HUES6 (cell line): ENCODE measurements around the gene TMX4.
"Not testable (repeated sequence)": the region's sequence is repeated elsewhere in the genome, so short reads cannot be mapped to it uniquely, and the experiment has no call there.

Experiments
- H3K27ac ChIP-seq: 2 replicates; pipeline ENCODE4 v1.7.0; 2013; ENCODE audit warnings: low read depth, mild to moderate bottlenecking, low read length, inconsistent platforms
- H3K27me3 ChIP-seq: 2 replicates; pipeline ENCODE4 v1.6.1; 2013; ENCODE audit warnings: low read length; ENCODE audit not compliant: control insufficient read depth, insufficient read depth
- H3K36me3 ChIP-seq: 2 replicates; pipeline ENCODE4 v1.6.1; 2013; ENCODE audit warnings: low read length; ENCODE audit not compliant: control insufficient read depth, insufficient read depth
- H3K4me1 ChIP-seq: 2 replicates; pipeline ENCODE4 v1.6.1; 2013; ENCODE audit warnings: low read length; ENCODE audit not compliant: control insufficient read depth, insufficient read depth
- H3K4me3 ChIP-seq: 2 replicates; pipeline ENCODE4 v1.5.1; 2013; ENCODE audit warnings: low read depth, low read length
- H3K9ac ChIP-seq: one replicate; pipeline ENCODE4 v1.6.1; 2013; ENCODE audit warnings: mild to moderate bottlenecking, low read length
- H3K9me3 ChIP-seq: 2 replicates; pipeline ENCODE4 v1.6.1; 2013; ENCODE audit warnings: low read depth, low read length; ENCODE audit not compliant: control insufficient read depth, insufficient read depth

Gene TMX4

GRCh38 chr20:8049310-8049709, 29.7 kb upstream of the TMX4 start:
- no peaks in the 10 kb centered on the region for H3K27me3 ChIP-seq

GRCh38 chr20:8045946-8046345, 26.4 kb upstream of the TMX4 start:
- no peak overlapping the region for H3K27ac ChIP-seq
- no peaks in the 10 kb centered on the region for H3K9me3 ChIP-seq
- H3K4me3 ChIP-seq: no peak overlapping the region
- no peaks in the 10 kb centered on the region for H3K27me3 ChIP-seq
- H3K4me1 ChIP-seq: no peaks in the 10 kb centered on the region
- no peaks in the 10 kb centered on the region for H3K36me3 ChIP-seq
- no peak overlapping the region for H3K9ac ChIP-seq

More at GRCh38 chr20:8049310-8049709, 29.7 kb upstream of the TMX4 start:
- Histone ChIP-seq H3K27ac (no peak overlapping the region), H3K4me3 (no peak overlapping the region), H3K36me3 (no peaks in the 10 kb centered on the region), H3K9me3 (no peaks in the 10 kb centered on the region), H3K4me1 (no peaks in the 10 kb centered on the region), H3K9ac (no peak overlapping the region)

DNA sequence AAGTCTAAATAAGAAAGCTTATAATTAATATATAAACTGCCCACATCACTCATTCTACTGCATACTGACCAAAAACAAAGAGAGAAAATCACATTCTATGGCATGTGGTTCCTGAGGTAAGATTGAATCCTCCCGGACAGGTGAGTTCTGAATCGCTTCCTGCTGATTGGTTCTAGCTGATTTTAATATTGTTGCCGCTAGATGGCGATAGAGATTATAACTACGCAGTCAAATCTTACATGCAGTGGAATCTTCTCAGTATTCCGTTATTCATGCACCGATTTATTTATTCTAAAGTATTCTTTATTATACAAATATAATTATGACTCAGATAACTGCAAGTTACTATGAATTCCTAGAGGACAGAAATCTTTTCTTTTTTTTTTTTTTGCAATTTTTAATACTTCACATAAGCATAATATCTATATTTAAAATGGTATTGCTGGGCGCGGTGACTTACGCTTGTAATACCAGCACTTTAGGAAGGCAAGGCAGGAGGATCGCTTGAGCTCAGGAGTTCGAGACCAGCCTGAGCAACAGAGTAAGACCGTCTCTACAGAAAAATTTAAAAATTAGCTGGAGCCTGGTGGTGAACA, 24.2 kb upstream of the TMX4 start:
- Histone ChIP-seq H3K27me3 (no peaks in the 10 kb centered on the region), H3K9me3 (no peaks in the 10 kb centered on the region), H3K4me3 (no peak overlapping the region)

DNA sequence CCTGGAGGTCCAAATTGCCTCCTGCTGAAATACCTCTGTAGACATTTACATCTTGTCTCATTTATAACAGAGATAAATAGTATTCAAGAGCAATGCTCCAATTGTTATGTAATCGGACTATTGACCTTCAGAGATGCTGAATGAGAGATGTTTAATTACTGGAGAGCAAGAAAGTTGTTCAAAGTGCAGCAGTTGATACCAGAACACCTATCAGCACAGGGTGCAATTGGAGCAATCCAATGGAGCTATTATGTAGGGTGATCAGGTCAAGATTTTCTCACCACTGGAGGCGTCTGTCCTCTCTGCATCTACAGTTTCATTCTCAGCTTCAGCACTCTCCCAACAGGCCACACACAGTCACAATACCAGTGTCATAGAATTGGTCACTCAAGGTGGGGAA, 19.5 kb upstream of the TMX4 start:
- H3K4me3 ChIP-seq: no peak overlapping the region
- no peaks in the 10 kb centered on the region for H3K4me1 ChIP-seq
- no peak overlapping the region for H3K9ac ChIP-seq
- no peaks in the 10 kb centered on the region for H3K27me3 ChIP-seq
- H3K9me3 ChIP-seq: no peaks in the 10 kb centered on the region
- no peaks in the 10 kb centered on the region for H3K36me3 ChIP-seq
- no peak overlapping the region for H3K27ac ChIP-seq

More for the DNA sequence above, 24.2 kb upstream of the TMX4 start:
- Histone ChIP-seq H3K9ac (no peak overlapping the region), H3K4me1 (no peaks in the 10 kb centered on the region), H3K27ac (no peak overlapping the region), H3K36me3 (no peaks in the 10 kb centered on the region)

- Histone ChIP-seq H3K4me1 (no peaks in the 10 kb centered on the region), H3K27me3 (no peaks in the 10 kb centered on the region), H3K27ac (no peak overlapping the region), H3K36me3 (no peaks in the 10 kb centered on the region), H3K9ac (no peak overlapping the region), H3K4me3 (no peak overlapping the region), H3K9me3 (no peaks in the 10 kb centered on the region)
Measured at GRCh38 chr20:8036771-8037170, 17.2 kb upstream of the TMX4 start.

DNA sequence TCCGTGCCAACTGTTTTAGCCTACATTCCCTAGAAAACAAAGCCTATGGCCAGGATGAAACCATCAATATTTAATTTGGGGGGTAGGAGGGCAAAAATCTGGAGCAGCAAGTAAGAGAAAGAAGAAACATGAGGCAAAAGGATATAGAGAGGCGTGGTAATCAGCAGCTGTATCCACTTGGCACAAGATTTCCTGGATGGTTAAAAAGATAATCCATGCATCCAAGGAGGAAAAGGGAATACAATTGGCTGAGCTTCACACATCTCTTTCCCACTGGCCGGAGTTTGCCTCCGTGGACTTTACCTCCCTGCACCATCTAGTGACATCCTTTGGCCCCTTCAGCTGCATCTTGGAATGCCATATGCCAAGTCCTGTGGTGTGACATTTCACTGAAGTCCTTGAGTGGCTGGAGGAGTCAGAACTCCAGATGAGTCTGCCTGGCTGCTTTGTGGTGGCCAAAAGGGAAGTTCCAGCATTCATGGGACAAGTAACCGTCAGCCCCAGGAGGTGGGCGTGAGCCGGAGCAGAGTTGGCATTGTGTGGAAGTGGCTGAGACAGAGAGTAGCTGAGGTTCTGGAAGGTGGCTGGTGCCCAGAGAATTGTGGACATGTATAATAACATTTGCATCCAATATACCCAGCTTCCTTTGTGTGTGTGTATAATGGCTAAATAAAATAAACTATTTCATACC, 13.7 kb upstream of the TMX4 start:
- H3K27me3 ChIP-seq: no peaks in the 10 kb centered on the region
- no peaks in the 10 kb centered on the region for H3K4me1 ChIP-seq
- no peaks in the 10 kb centered on the region for H3K9me3 ChIP-seq
- no peak overlapping the region for H3K4me3 ChIP-seq
- no peak overlapping the region for H3K27ac ChIP-seq
- no peak overlapping the region for H3K9ac ChIP-seq
- H3K36me3 ChIP-seq: no peaks in the 10 kb centered on the region

DNA sequence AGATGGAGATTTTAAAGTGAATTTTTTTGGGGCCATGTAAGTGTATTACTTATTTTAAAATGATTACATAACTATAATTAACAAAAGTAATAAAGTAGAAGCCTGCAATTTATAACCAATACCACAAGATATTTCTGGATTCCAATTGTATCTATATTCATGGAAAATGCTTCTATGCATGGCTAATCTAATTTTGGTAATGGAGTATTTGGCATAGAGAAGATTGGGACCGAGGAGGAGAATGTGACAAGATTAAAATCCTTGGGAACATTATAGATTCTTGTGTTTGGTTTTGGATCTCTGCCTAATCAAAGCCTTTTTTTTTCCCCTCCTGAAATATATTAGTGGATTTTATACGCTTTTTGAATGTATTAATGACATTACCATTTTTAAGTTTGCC, 12.9 kb upstream of the TMX4 start:
- no peaks in the 10 kb centered on the region for H3K9me3 ChIP-seq
- no peaks in the 10 kb centered on the region for H3K36me3 ChIP-seq
- H3K27me3 ChIP-seq: no peaks in the 10 kb centered on the region
- no peak overlapping the region for H3K9ac ChIP-seq
- no peak overlapping the region for H3K27ac ChIP-seq
- H3K4me1 ChIP-seq: no peaks in the 10 kb centered on the region
- no peak overlapping the region for H3K4me3 ChIP-seq

DNA sequence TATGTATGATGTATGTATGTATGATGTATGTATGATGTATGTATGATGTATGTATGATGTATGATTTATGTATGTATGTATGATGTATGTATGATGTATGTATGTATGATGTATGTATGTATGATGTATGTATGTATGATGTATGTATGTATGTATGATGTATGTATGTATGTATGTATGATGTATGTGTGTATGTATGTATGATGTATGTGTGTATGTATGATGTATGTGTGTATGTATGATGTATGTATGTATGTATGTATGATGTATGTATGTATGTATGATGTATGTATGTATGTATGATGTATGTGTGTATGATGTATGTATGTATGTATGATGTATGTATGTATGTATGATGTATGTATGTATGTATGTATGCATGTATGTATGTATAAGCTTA, 12.0 kb upstream of the TMX4 start:
- H3K9me3 ChIP-seq, H3K36me3 ChIP-seq, H3K27me3 ChIP-seq: not testable (repeated sequence)

DNA sequence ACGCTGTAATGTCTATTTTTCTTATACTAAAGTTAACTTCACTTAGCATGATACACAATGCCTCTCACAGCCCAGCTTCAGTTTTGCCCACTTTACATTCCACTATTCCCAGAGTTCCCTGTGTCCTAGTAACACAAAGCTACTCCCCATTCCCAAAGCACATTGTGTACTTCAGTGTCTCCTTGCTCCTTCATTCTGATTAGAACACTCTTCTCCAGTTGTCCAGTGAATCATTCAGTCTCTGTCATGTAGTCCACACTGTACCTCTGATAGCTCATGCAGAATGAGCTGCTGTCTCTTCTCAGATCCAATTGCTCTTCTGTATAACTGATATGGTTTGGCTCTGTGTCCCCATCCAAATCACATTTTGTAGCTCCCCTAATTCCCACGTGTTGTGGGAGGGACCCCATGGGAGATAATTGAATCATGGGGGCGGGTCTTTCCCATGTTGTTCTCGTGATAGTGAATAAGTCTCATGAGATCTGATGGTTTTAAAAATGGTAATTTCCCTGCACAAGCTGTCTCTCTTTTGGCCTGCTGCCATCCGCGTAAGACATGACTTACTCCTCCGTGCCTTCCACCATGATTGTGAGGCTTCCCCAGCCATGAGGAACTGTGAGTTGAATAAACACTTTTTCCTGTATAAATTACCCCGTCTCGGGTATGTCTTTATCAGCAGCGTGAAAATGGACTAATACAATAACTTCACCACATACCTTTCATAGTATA, 2.1 kb upstream of the TMX4 start:
- Histone ChIP-seq H3K9me3 (no peaks in the 10 kb centered on the region), H3K27me3 (no peaks in the 10 kb centered on the region), H3K27ac (no peak overlapping the region), H3K4me1 (0 out of 2 replicates have a peak, but pooled peaks cover 5% of the 10 kb centered on the region), H3K9ac (no peak overlapping the region), H3K36me3 (no peaks in the 10 kb centered on the region), H3K4me3 (no peak overlapping the region)

More for the DNA sequence above, 12.0 kb upstream of the TMX4 start:
- not testable (repeated sequence) for H3K4me1 ChIP-seq, H3K27ac ChIP-seq, H3K4me3 ChIP-seq, H3K9ac ChIP-seq

- no peaks in the 10 kb centered on the region for H3K36me3 ChIP-seq
- no peaks in the 10 kb centered on the region for H3K9me3 ChIP-seq
- no peaks in the 10 kb centered on the region for H3K27me3 ChIP-seq
- peak overlapping the region; percentile 87 for H3K4me3 ChIP-seq
- H3K9ac ChIP-seq: no peak overlapping the region
- H3K4me1 ChIP-seq: 0 out of 2 replicates have a peak, but pooled peaks cover 5% of the 10 kb centered on the region
- no peak overlapping the region for H3K27ac ChIP-seq
Measured at GRCh38 chr20:8020314-8021079, 936 bp upstream of the TMX4 start.

DNA sequence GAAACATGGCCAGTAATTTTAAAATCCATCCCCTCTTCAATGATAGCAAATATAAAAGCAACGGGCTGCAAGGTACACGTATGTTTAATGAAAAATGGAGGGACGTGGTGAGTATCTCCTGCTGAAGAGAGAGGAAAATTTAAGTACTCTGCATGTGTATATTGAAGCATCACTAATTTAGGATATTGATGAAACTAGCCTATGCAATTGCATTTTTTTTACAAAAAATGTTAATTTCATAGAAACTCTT, 362 bp upstream of the TMX4 start:
- H3K27ac ChIP-seq: no peak overlapping the region
- peak overlapping the region; percentile 87 for H3K4me3 ChIP-seq
- H3K36me3 ChIP-seq: no peaks in the 10 kb centered on the region
- H3K9ac ChIP-seq: no peak overlapping the region
- H3K27me3 ChIP-seq: no peaks in the 10 kb centered on the region
- 0 out of 2 replicates have a peak, but pooled peaks cover 5% of the 10 kb centered on the region for H3K4me1 ChIP-seq
- H3K9me3 ChIP-seq: no peaks in the 10 kb centered on the region
